Activated naive CD4-positive, alpha-beta T cell treated with Interleukin-2 at 50 U/mL for 16 hours (primary cell): ENCODE data around the gene SEMA5B.

ENCODE experiments used
- DNase-seq: peaks from one replicate; pipeline ENCODE4 v3.0.0-alpha.2; 2020

Gene SEMA5B

DNA sequence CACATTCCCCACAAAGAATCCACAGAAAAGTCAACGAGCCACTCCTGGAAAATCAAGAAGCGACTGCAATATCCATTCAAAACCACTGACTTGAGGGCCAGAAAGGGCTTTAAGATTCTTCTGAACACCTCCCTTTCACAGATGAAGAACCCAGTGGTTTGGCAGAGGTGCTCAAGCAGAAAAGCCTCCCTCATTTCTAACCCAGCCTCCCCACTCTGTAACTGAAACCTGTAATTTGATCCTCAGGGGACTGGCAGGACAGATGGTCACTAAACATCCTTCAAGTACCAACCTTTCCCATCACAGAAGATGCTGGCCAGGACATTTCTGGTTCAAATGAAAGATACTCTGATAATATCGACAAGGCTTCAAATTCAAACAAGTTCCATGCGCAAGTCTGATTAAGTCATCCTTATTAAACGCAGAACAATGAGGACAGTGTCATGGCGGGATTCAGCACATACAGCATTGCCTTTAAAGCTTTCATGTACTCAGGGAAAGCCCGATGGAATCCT, 5.5 kb downstream of the SEMA5B start:
- no peak for DNase-seq

DNA sequence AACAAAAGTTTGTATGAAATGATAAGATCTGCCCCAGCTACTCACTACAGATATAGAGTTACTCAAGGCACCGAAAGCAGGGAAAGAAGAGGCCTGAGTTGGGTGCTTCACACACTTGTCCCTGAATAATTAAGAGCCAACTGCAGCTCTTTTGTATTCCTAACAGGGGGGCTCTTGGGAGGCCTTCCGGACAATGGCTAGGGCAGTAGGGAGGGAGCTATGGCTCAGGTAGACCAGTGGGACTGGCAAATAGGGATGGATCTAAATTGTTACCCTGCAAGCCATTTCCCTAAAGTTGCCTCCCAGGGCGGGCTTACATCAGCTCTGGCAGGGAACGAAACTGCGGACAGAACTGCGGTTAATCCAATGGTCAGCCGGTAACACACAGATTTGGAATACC, 6.2 kb downstream of the SEMA5B start:
- DNase-seq, result no peak

DNA sequence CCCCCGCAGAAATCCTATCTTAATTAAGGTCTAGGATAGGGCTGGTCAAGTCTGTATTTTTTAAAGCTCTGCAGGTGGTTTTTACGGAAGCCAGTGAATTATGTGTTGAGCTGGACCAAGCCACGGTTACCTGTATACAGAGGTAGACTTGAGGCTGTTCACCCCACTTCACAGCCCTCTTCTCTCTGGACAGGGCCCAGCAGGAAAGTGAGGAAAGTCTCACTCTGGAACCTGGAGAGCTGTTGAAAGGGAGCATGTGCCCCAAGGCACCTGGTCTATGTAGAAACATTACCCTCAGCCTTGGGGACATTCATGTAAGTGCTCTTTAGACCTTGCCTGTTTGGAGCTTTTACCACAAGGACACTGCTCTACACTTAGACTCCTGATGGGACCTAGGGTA, 6.9 kb downstream of the SEMA5B start:
- no peak for DNase-seq

DNA sequence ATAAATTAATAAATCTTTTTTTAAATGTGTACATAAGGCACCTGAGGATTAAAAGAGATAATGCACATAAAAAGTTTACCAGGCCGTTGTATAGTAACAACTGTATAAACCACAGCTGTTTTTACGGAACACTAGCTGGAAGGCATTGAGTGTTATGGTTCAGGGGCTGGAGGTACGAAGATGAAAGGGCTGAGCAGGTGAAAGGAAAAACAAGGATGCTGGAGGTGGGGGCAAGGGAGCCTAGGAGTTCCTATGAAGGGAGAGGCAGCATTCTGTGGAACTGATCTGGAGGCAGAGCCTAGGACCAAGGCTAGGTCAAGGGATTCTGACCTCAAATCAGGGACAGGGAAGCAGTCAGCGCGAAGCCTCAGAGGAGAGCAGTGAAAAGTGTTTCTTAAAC, 8.0 kb downstream of the SEMA5B start:
- DNase-seq, result no peak

DNA sequence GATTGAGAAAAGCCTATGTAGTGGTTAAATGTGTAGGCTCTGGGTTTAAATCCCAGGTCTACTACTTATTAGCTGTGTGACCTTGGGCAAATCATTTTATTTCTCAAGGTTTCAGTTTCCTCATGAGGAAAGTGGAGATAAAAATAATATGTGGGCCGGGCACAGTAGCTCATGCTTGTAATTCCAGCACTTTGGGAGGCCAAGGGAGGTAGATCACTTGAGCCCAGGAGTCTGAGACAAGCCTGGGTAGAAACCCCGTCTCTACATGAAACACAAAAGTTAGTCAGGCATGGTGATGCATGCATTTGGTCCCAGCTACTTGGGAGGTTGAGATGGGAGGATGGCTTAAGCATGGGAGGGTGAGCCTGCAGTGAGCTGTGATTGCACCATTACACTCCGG, 8.4 kb downstream of the SEMA5B start:
- no peak for DNase-seq

DNA sequence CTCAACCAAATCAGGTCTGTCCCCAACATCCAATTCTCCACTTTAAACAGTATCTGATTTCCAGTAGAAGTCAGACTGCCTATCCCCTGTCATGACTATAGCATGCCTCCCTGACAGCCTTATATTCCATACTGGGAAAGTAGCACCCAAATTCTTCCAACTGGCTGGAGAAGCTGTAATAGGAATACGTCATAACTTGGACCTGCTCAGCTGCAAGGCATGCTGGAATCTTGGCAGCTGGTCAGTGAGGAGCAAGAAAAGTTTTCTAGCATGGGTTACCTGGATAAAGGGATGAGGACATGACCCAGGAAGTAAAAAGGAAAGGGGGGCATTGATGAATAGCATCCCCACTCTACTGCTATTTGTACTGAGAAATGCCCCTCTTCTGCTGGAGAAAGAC, 8.9 kb downstream of the SEMA5B start:
- DNase-seq, result no peak

DNA sequence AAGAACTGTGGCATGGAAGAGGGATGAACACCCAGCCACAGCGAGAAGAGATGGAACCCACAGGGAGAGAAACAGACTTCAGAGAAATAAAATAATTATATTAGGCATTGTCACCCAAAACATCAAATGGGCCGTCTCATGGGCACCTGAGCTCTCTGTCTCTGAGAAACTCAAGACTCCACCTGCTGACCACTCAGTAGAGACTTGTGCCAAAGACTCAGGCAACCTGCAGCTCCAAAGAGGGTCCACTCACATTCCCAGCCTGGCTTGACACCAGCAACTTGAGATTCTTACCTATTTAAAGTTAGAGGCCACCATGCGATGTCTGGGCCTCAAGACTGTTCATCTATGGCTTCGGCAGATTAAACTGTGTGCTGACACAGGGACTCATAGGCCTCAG, 12.0 kb downstream of the SEMA5B start:
- DNase-seq, result no peak

DNA sequence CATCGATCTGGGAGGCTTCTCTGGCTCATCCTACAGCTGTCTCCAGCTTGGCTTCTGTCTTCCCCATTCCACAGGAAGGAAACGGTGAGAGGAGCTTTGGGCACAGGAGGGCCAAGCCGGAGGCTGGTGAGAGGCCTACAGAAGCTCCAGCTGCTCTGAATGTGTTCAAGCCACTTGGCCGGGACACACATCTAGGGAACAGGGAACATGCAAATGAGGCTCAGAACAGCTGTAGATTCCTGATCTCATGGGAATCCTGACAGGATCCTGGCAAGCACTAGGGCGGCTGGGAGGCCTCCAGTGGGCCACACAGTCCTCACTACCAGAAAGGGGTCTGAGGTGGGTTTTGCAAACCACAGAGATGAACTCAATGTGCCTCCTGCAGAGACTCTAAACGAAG, 13.7 kb downstream of the SEMA5B start:
- no peak for DNase-seq

DNA sequence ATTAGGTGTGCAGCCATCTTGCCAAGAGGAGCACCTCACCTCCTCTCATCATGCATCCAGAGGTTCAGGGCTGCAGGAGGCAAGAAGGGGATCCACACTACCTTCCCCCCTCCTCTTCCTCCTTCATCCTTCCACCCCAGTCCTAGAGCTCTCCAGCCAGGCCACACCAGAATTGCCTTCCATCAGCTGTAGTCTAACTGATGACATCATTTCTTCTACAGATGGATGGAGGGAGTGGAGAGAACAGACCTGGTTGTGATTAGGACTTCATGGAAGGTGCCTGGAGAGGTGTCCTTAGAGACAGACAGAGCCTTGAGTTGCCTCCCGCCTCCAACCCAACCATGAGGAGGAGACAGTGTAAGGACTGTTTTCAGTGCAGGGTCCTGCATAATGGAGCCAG, 14.9 kb downstream of the SEMA5B start:
- DNase-seq, result no peak

DNA sequence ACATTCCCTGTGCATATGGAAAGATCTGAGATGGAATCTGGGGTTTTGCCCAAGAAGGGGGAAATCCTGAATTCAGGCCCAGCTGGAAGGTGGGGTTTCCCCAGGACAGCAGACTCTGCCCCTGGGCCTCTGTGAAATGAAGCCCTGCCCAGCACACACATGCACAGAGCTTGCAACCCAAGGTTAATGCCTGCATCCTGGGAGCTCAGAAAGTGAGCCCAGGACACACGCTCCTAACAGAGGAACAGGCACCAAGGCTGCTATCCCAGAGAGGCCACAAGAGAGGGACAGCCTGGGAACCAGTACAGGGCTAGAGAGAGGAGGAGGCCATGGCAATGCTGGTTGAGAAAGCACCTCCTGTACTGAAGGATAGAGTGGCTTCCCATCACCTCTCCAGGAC, 16.1 kb downstream of the SEMA5B start:
- DNase-seq, result no peak

DNA sequence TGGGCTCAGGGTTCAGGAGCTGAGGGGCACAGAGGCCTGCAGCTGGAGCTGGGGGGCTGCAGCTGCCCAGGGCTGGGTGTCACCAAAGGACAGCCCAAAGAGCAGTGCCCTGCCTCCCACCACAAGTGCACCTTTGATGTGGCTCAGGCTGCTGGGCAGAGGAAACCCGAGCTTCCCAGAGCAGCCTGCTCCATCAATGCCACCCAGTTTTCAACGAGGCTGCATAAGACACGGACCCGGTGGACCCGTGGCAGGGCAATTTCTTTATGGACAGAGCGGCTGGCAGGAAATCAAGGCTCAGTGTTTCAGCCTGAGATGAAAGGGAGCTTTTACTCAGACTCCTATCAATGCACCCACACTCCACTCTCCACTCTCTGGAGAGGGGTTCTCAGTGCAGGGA, 18.7 kb downstream of the SEMA5B start:
- DNase-seq, result no peak

DNA sequence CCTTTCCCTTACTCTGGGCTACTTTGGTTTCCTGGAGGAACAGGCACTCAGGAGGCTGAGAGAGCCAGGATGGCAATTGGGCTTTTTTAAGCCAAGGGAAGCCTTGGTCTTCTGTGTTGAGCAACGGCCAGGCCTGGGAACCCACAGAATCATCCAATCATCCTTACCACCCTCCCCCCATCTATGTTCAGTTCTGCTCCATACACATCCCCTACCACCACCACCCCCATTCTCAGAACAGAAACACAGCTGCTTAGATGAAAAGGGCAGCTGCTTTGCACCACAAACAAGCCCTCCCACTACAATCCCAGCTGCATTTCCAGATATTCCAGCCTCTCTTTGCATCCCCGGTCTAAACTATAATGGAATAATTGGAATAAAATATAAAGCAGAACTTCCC, 21.0 kb downstream of the SEMA5B start:
- no peak for DNase-seq

DNA sequence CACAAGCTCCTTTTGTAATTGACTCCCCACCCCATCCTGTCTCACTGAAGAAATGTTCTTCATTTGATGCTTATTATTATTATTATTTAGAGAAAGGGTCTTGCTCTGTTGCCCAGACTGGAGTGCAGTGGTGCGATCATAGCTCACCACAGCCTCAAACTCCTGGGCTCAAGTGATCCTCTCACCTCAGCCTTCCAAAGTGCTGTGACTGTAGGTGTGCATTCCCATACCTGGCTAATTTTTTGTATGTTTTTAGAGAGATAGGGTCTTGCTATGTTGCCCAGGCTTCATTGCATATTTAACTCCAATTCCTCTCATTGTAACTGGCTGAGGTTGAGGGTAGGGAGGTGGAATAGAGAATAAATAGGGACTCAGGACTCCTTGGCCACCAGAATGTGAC, 22.3 kb downstream of the SEMA5B start:
- no peak for DNase-seq

DNA sequence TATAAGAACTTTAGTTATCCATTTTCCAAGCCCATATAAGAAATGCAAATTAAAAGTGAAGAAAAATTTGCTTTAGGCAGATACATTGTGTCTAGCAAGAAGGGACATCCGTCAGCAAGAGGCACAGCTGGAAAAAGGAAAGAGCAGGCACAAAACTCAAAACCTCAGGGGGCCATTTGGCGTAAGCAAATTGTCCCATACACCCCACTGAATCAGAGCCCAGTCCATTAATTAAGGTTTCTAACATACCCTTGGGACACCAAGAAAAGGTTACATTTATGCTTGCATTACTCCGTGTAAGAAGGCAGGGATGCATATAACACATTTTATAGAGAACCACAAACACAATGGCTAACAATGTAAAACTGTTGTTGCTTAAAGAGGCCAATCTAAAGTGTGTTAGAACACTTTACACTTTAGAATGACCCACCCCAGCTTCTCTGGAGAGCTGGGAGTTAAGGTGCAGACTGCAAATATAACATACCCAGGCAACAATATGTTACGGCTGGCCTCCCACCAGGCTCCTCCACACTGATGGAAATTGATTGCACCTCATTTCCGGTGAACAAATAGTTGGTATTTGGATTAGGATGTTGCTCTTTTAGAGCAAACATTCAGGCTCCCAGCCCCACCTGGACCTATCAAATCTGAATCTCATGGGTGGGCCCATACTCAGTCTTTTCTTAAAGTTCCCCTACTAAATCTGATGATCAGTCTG, 23.2 kb downstream of the SEMA5B start:
- no peak for DNase-seq

DNA sequence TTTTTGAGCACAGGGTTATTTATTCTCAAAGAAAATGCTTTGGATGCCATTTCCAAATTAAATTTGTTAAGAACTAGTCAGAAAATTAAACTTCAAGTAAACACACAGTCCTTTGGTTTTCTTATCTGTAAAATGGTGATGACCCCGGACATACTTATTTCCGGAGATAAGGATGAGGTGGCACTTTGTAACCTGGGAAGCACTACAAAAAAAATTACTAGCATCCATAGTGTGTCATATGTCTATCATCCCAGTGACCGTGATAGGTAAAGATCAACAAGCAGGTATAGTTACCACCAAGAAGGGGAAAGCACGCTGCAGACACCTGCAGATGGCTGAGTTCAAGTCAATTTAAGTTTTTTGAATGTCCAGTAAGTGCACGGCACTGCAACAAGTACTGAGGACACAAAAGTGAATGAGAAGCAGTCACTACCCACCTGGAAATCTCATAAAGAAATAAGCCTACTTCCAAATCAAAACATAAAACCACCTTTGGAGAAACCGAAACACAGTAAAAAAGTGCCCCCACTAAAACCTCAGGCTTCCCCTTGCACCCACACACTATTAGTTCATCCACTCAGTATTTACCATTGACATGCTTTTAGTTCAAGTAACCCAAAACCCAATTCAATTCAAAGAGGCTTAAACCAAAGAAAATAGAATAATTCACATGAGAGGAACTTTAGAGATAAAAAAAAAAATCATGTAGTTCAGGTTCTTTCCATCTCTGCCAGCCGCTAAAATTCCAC, 24.6 kb downstream of the SEMA5B start:
- no peak for DNase-seq

DNA sequence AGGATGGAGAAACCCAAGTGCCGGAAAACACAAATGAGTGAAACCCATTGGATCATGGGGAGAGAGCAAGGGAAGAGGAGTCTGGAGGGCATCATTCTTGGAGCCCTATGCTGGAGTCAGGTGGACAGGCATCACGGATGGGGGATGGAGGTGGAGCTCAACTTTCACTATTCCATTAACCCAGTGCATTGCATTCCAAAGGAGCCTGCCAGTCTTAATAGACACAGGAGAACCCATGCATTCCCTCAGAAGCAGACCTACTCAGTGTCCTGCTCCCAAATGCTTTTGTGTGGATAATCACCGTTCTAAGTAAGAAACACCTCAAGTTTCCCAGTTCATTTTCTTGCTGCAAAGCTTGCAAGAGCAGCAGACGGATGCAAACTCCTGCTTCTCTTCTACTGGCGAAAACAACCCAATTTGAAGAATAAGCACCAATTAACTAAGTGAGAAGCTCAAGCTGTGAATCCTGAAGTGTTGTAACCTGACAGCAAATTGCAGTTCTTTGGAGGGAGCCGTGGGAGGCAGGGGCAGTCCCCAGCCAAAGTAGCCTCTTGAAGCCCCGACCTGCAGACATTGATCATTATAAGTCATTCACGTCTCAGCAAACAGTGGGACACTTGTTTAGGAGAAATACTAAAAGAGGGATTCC, 25.3 kb downstream of the SEMA5B start:
- no peak for DNase-seq

DNA sequence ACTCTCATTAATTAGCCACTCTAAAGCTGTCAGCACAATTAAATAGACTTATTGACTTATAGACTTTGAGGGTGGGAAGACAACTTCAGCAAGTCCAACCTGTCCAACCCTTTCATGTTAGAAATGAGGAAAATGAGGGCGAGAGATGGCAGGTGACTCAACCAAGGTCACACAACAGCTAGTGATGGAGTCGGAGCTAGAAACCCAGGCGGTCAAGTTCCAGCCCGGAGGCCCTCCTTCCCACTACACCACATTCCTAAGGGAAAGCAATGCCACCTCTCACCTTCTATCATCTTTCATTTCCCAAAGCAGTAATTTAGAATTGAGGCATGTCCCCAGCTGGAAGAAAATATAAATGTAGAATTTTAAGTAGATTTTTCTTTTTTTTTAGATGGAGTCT, 28.7 kb downstream of the SEMA5B start:
- DNase-seq, result no peak

DNA sequence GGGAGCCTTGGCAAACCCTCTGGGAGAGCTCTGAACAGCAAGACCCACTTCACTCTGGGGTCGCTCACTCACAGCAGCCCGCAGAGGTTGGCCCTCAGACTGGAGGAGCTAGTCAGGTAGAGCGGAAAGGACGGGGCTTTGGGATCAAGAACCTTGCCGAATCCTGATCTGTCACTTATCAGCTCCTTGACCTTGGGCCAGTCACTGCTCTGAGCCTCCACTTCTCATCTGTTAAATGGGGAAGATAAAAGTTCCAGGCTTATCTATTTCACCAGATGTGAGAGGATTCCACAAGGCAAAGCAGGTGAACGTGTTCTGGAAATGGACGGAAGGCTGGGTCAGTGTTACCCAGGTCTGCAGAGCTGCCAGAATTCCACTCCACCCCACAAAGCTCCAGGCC, 29.4 kb downstream of the SEMA5B start:
- no peak for DNase-seq

DNA sequence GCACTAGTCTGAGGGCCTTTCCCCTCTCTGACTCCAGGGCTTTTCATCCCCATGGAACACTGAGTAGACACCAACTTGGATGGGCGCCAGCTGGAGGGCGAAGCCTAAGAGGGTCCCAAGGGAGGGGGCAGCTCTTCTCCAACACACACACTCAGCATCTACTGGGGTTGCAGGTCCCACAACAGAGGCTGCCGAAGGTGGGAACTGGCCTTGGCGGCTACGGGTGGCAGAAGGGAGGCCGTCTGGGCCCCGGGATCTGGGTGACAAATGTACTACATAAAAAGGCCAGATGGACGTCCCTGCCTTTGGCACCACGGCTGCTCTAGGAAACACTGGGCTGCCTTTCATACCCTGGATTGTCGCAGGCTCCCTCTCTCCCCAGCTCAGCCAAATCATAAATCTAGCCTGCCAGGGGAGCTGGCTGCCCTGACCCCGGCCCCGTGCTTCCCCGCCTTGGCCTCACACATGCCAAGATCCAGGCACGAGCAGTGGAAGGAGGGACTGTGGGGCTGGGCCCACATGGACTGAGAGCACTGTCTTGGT, 31.5 kb downstream of the SEMA5B start:
- no peak for DNase-seq

DNA sequence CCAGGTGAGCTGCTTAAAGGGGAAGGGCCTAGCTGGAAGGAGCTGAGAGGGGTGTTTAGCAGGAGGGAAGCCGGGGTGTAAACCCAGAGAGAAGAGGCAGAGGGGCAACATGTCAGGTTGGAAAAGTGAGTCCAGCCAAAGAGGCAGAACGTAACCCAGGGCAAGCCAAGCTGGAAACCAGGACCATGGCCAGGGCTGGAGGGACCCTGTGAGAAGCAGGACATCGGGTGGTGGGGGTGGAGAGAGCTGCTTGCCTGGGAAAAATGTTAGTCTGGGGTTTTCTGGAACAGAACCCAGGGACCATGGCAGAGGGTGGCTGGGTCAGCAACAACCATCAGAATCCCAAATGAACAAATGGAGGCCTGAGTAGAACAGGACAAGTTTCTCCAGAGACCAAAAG, 32.6 kb downstream of the SEMA5B start:
- DNase-seq, result no peak

DNA sequence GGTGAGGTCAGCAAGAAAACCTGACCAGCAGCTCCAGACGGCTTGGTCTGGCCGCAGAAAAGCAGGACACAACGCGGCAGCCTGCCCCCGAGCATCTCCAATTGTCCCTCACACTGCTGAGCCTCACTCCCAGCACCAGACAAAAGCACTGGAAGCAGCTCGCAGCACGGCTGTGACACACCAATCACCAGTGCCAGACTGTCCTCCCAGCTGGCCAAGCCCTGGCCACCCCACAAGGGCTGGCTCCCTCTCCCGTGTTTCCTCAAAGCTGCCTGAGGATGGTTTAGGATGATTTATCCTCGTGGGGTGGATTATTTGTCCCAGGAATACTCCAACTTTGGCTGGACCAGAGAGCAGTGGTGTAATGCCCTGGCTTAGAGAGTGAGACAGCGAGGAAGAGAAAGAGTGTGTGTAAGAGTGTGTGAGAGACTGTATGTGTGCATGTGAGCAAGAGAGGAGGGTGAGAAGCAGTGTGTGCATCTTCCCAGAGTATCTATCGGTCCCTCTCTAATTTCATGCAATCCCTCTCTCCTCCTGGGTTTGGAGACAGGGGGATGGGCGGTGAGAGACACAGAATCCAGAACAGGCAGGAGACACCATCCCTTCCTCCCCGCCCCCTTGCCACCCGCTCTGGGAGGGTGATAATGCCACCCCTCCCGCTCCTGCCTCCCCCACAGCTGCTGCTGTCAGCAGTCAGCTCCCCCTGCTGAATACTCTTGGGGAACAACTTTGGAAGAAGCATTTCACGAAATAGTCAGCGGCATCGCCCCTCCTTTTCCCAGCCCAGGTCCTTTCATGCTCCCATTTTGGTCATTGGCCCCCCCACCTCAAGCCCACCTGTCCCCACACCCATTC, 34.2 kb downstream of the SEMA5B start:
- no peak for DNase-seq

DNA sequence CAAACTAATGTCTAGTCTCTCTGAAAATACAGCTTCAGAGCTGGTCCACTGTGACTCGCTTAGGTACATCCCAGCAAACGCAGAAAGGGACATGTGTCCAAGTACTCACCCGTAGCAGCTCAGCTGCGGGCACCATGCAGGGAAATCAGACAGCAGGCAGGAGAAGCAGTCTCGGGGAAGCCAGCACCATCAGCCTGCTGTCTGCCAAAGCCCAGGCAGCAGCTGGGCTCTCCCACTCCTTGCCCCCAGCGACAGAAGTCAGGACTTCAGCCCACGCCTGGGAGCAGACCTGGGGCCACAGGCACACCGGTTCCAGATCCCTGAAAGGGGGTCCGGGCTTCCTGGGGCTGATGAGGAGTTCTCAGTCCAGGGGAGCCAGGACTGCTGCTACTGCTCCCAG, 34.9 kb downstream of the SEMA5B start:
- no peak for DNase-seq

DNA sequence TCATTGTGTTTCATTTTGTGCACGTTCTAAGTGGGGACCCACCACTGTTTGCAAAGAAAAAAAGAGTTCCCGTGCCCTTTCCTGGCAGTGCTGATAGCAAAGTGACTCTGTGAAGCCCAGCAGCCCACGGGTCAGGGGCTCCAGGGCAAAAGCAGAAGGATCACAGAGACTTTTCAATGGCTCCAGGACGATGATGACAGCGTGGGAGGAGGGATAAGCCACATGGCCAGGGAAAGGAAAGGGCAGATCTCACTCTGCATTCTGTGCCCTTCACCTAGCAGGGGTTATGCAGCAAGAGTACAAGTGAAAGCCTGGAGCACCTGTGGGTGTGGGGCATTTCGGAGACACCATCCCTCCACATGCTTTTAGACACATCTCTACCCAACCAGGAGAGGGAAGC, 35.4 kb downstream of the SEMA5B start:
- DNase-seq, result no peak
